ENCODE measurements around the gene TRAF7.

Gene TRAF7

GRCh38 chr16:2226245-2226793 lies 70.7 kb downstream of the TRAF7 start:
- H3K4me1 ChIP-seq (ENCODE audit: control insufficient read depth, insufficient read depth, low read length, unreplicated experiment), result peaks cover 11% of the 10 kb centered on the region

DNA sequence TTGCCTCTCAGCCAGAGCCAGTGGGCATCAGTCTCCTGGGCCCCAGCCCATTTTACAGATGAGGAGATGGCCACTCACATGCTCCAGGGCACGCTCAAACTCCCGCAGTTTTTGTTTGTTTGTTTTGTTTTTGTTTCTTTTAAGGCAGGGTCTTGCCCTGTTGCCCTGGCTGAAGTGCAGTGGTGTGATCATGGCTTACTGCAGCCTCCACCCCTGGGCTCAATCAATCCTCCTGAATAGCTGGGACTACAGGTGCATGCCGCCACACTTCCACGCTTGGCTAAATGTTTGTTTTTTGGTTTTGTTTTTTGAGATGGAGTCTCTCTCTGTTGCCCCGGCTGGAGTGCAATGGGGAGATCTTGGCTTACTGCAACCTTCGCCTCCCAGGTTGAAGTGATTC lies 71.3 kb downstream of the TRAF7 start:
- Histone ChIP-seq H2AFZ (ENCODE audit: low read length, unreplicated experiment) (no peak overlapping the region), H3K79me2 (ENCODE audit: control insufficient read depth, insufficient read depth, low read length, unreplicated experiment) (peaks cover 46% of the 10 kb centered on the region), H3K27ac (ENCODE audit: low read depth, low read length) (no peak overlapping the region), H3K36me3 (ENCODE audit: insufficient read depth, low read length) (peaks cover 2% of the 10 kb centered on the region; the same call in 1 of the 2 replicates), H3K4me3 (ENCODE audit: low read depth, low read length) (no peak overlapping the region), H3K27me3 (ENCODE audit: insufficient read depth, low read length) (no peaks in the 10 kb centered on the region), H3K4me1 (ENCODE audit: control insufficient read depth, insufficient read depth, low read length, unreplicated experiment) (peaks cover 11% of the 10 kb centered on the region)

More at GRCh38 chr16:2226245-2226793, 70.7 kb downstream of the TRAF7 start:
- Histone ChIP-seq H3K79me2 (ENCODE audit: control insufficient read depth, insufficient read depth, low read length, unreplicated experiment) (peaks cover 46% of the 10 kb centered on the region), H3K36me3 (ENCODE audit: insufficient read depth, low read length) (peaks cover 2% of the 10 kb centered on the region; the same call in 1 of the 2 replicates), H3K4me3 (ENCODE audit: low read depth, low read length) (no peak overlapping the region; the same call in 1 of the 2 replicates), H2AFZ (ENCODE audit: low read length, unreplicated experiment) (no peak overlapping the region), H3K27ac (ENCODE audit: low read depth, low read length) (peak overlapping the region; percentile 42; the same call in 1 of the 2 replicates), H3K27me3 (ENCODE audit: insufficient read depth, low read length) (no peaks in the 10 kb centered on the region)

All from ACC112 (cell line).